Measurements from ENCODE around the gene GPANK1.

The GPANK1 gene

GRCh38 chr6:31633447-31633846 is 31.4 kb downstream of the GPANK1 start:
- no peak for DNase-seq (ENCODE audit: low read depth)
- H3K4me3 ChIP-seq (ENCODE audit: control insufficient read depth, low read depth, low read length), result no peak overlapping the region
- TF ChIP-seq CTCF (conservative IDR thresholded peaks at IDR 0.05; ENCODE audit: control insufficient read depth, insufficient read depth, low read depth, low read length), result no peak

- no peak for DNase-seq (ENCODE audit: low read depth)
- TF ChIP-seq CTCF (conservative IDR thresholded peaks at IDR 0.05; ENCODE audit: control insufficient read depth, insufficient read depth, low read depth, low read length), result no peak
- H3K4me3 ChIP-seq (ENCODE audit: control insufficient read depth, low read depth, low read length), result no peak overlapping the region
Observed at GRCh38 chr6:31632279-31632946, 32.4 kb downstream of the GPANK1 start.

GRCh38 chr6:31631681-31632278 is 33.0 kb downstream of the GPANK1 start:
- no peak for TF ChIP-seq CTCF (conservative IDR thresholded peaks at IDR 0.05; ENCODE audit: control insufficient read depth, insufficient read depth, low read depth, low read length)
- DNase-seq (ENCODE audit: low read depth), result no peak
- no peak overlapping the region for H3K4me3 ChIP-seq (ENCODE audit: control insufficient read depth, low read depth, low read length)

- DNase-seq (ENCODE audit: low read depth), result no peak
- no peak for TF ChIP-seq CTCF (conservative IDR thresholded peaks at IDR 0.05; ENCODE audit: control insufficient read depth, insufficient read depth, low read depth, low read length)
- no peak overlapping the region for H3K4me3 ChIP-seq (ENCODE audit: control insufficient read depth, low read depth, low read length)
Observed at GRCh38 chr6:31631209-31631608, 33.6 kb downstream of the GPANK1 start.

- H3K4me3 ChIP-seq (ENCODE audit: control insufficient read depth, low read depth, low read length), result no peak overlapping the region
- TF ChIP-seq CTCF (conservative IDR thresholded peaks at IDR 0.05; ENCODE audit: control insufficient read depth, insufficient read depth, low read depth, low read length), result no peak
- no peak for DNase-seq (ENCODE audit: low read depth)
Observed at GRCh38 chr6:31630177-31630934, 34.4 kb downstream of the GPANK1 start.

- H3K4me3 ChIP-seq (ENCODE audit: control insufficient read depth, low read depth, low read length), result no peak overlapping the region
- DNase-seq (ENCODE audit: low read depth), result no peak
- TF ChIP-seq CTCF (conservative IDR thresholded peaks at IDR 0.05; ENCODE audit: control insufficient read depth, insufficient read depth, low read depth, low read length), result no peak
Observed at GRCh38 chr6:31629014-31629413, 35.8 kb downstream of the GPANK1 start.
